Measurements from ENCODE around the gene ANKRD13A.

Gene ANKRD13A

GRCh38 chr12:110088936-110089335 is 89.7 kb downstream of the ANKRD13A start:
- no peak for DNase-seq
